CD14-positive monocyte (primary cell): ENCODE measurements around the gene HABP4. TPM values are rescaled to one million over a fixed set of nuclear protein-coding genes. Genes with fewer than 3 reads are reported as not detected.

Source experiments
- DNase-seq, 3 donors: peaks; one replicate each; pipeline ENCODE4 v3.0.0-alpha.2; 2011 to 2022
- H2AFZ ChIP-seq: 2 replicates; pipeline ENCODE4 v1.6.0; 2012; ENCODE audit warnings: mild to moderate bottlenecking, low read depth, low read length, inconsistent platforms; ENCODE audit not compliant: insufficient read depth, poor library complexity, severe bottlenecking
- H3K27ac ChIP-seq, 2 donors: 1 replicate in 1 of 2; 2 replicates in 1 of 2; pipeline ENCODE4 v1.5.1; 2012 to 2013; ENCODE audit warnings: low read length in 2 of 2, control low read depth in 1 of 2, inconsistent platforms in 1 of 2, low read depth in 1 of 2, mild to moderate bottlenecking in 1 of 2
- H3K27me3 ChIP-seq, 2 donors: one replicate each; pipeline versions ENCODE4 v1.6.0 to v1.6.1; 2011 to 2013; ENCODE audit warnings: low read length in 2 of 2; ENCODE audit not compliant: control insufficient read depth in 2 of 2, insufficient read depth in 2 of 2
- H3K36me3 ChIP-seq, 2 donors: replicated peaks in 1 of 2; 1 replicate in 1 of 2; 2 replicates in 1 of 2; pipeline versions ENCODE4 v1.5.1 to v1.6.1; 2012 to 2013; ENCODE audit warnings: low read length in 2 of 2, control low read depth in 1 of 2, inconsistent platforms in 1 of 2, mild to moderate bottlenecking in 1 of 2; ENCODE audit not compliant: insufficient read depth in 2 of 2, control insufficient read depth in 1 of 2
- H3K4me1 ChIP-seq, 2 donors: 1 replicate in 1 of 2; 2 replicates in 1 of 2; pipeline versions ENCODE4 v1.5.1 to v1.6.1; 2012 to 2013; ENCODE audit warnings: low read length in 2 of 2, control low read depth in 1 of 2, inconsistent platforms in 1 of 2, mild to moderate bottlenecking in 1 of 2, moderate library complexity in 1 of 2; ENCODE audit not compliant: insufficient read depth in 2 of 2, control insufficient read depth in 1 of 2
- H3K4me2 ChIP-seq: replicated peaks from 2 replicates; pipeline ENCODE3; 2012; ENCODE audit warnings: low read length, moderate library complexity, mild to moderate bottlenecking; ENCODE audit not compliant: poor library complexity, severe bottlenecking; ENCODE audit errors: extremely low read depth
- H3K4me3 ChIP-seq, 3 experiments: fragments of 200-600 bp in 1 of 3; sonication (generic) in 1 of 3; replicated peaks in 1 of 3; 1 replicate in 2 of 3; 2 replicates in 1 of 3; pipeline ENCODE4 v1.5.1; 2011 to 2013; ENCODE audit warnings: low read length in 3 of 3, mild to moderate bottlenecking in 3 of 3, control low read depth in 2 of 3, low read depth in 2 of 3, inconsistent platforms in 1 of 3, moderate library complexity in 1 of 3
- H3K79me2 ChIP-seq: 2 replicates; pipeline ENCODE4 v1.6.0; 2012; ENCODE audit warnings: mild to moderate bottlenecking, control low read depth, inconsistent platforms, low read length, moderate library complexity; ENCODE audit not compliant: insufficient read depth
- H3K9ac ChIP-seq: 2 replicates; pipeline ENCODE4 v1.6.0; 2017; ENCODE audit warnings: low read length, mild to moderate bottlenecking; ENCODE audit not compliant: insufficient read depth, poor library complexity, severe bottlenecking
- H3K9me3 ChIP-seq, 2 donors: replicated peaks in 1 of 2; 1 replicate in 1 of 2; 2 replicates in 1 of 2; pipeline versions ENCODE4 v1.5.1 to v1.6.1; 2012 to 2013; ENCODE audit warnings: low read length in 2 of 2, control low read depth in 1 of 2; ENCODE audit not compliant: control insufficient read depth in 1 of 2, insufficient read depth in 1 of 2
- H4K20me1 ChIP-seq: 2 replicates; pipeline ENCODE4 v1.6.0; 2012; ENCODE audit warnings: mild to moderate bottlenecking, low read length, control low read depth, moderate library complexity; ENCODE audit not compliant: insufficient read depth
- H3K27ac Mint-ChIP-seq, 7 donors: one replicate each; pipeline ENCODE4 v1.8.0; 2020; ENCODE audit warnings: mild to moderate bottlenecking in 7 of 7, mixed read lengths in 7 of 7, moderate library complexity in 6 of 7, inconsistent platforms in 2 of 7
- H3K27me3 Mint-ChIP-seq, 3 donors: one replicate each; pipeline ENCODE4 v1.8.0; 2021 to 2022; ENCODE audit warnings: low read depth in 3 of 3, mild to moderate bottlenecking in 3 of 3, mixed read lengths in 3 of 3, moderate library complexity in 3 of 3, inconsistent platforms in 1 of 3
- H3K36me3 Mint-ChIP-seq, 2 donors: one replicate each; pipeline ENCODE4 v1.8.0; 2020; ENCODE audit warnings: mixed read lengths in 2 of 2, inconsistent platforms in 1 of 2, mild to moderate bottlenecking in 1 of 2
- H3K4me1 Mint-ChIP-seq: one replicate; pipeline ENCODE4 v1.8.0; 2020; ENCODE audit warnings: mild to moderate bottlenecking, mixed read lengths
- H3K4me3 Mint-ChIP-seq, 2 donors: one replicate each; pipeline ENCODE4 v1.8.0; 2020; ENCODE audit warnings: mild to moderate bottlenecking in 2 of 2, mixed read lengths in 2 of 2, moderate library complexity in 1 of 2
- H3K9me3 Mint-ChIP-seq, 7 donors: one replicate each; pipeline ENCODE4 v1.8.0; 2020 to 2022; ENCODE audit warnings: mixed read lengths in 7 of 7, mild to moderate bottlenecking in 6 of 7, moderate library complexity in 6 of 7, inconsistent platforms in 2 of 7
- WGBS: methylation state at CpG from one replicate; pipeline ENCODE4 v1.1.5; 2013; ENCODE audit warnings: missing lambda C conversion rate; ENCODE audit not compliant: insufficient coverage; 5-methylcytosine and 5-hydroxymethylcytosine counted together
- intact Hi-C, 2 donors: fragments of 100-400 bp; cut with micrococcal nuclease; formaldehyde crosslinking; loops; one replicate each; pipeline versions ENCODE4 v1.15.0 to v1.15.1; 2023
- polyA plus RNA-seq, 3 donors: library from polyadenylated mRNA; depleted of rRNA in 1 of 3; unstranded in 2 of 3; stranded (reverse) in 1 of 3; fragments of 300-500 nt in 2 of 3; fragments of >200 nt in 1 of 3; fragmentation: Illumina TruSeq in 2 of 3; gene quantifications; 1 replicate in 2 of 3; 2 replicates in 1 of 3; pipeline ENCODE4 v1.2.3, GENCODE V29; 2012 to 2021
- TF ChIP-seq, protein P1 (sequence below): fragments of 200-600 bp; IDR thresholded peaks from one replicate; pipeline ENCODE4 v1.8.0; 2022; ENCODE audit warnings: antibody characterized with exemption, mild to moderate bottlenecking

Gene HABP4
- polyA plus RNA-seq, 3 donors, result 0.54 to 0.97 (median 0.68) TPM

DNA sequence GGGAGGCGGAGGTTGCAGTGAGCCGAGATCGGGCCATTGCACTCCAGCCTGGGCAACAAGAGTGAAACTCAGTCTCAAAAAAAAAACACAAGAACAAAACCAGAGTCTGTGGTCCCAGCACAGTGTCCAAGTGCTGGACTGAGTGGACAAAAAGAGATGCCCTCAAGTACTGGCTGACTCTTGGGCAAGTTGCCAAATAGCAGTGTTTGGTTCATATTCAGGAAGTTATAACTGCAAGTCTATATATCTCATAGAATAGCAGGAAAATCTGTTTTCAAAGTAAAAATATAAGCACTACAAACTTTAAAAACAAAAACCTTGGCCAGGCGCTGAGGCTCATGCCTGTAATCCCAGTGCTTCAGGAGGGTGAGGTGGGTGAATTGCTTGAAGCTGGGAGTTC, 7.3 kb downstream of the HABP4 start:
- H3K9me3 Mint-ChIP-seq, result no peaks in the 10 kb centered on the region
- H3K27me3 ChIP-seq, result peaks cover 0 to 6% of the 10 kb centered on the region in 2 donors
- no peaks in the 10 kb centered on the region for H3K79me2 ChIP-seq
- no peaks in the 10 kb centered on the region for H3K4me1 ChIP-seq
- intact Hi-C loops, result no loop called here
- H3K27me3 Mint-ChIP-seq, result peaks cover 4 to 26% (median 22%) of the 10 kb centered on the region in 3 donors
- WGBS, result 100% methylated on average over 3 of the region's 4 CpGs
- no peaks in the 10 kb centered on the region for H3K9me3 ChIP-seq
- H3K4me1 Mint-ChIP-seq, result no peaks in the 10 kb centered on the region
- TF ChIP-seq, protein P1, sequence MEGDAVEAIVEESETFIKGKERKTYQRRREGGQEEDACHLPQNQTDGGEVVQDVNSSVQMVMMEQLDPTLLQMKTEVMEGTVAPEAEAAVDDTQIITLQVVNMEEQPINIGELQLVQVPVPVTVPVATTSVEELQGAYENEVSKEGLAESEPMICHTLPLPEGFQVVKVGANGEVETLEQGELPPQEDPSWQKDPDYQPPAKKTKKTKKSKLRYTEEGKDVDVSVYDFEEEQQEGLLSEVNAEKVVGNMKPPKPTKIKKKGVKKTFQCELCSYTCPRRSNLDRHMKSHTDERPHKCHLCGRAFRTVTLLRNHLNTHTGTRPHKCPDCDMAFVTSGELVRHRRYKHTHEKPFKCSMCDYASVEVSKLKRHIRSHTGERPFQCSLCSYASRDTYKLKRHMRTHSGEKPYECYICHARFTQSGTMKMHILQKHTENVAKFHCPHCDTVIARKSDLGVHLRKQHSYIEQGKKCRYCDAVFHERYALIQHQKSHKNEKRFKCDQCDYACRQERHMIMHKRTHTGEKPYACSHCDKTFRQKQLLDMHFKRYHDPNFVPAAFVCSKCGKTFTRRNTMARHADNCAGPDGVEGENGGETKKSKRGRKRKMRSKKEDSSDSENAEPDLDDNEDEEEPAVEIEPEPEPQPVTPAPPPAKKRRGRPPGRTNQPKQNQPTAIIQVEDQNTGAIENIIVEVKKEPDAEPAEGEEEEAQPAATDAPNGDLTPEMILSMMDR, result no peak
- H3K27ac ChIP-seq, result no peak overlapping the region
- no peak overlapping the region for H2AFZ ChIP-seq
- no peak overlapping the region for H3K4me3 ChIP-seq
- H3K36me3 Mint-ChIP-seq, result peaks cover 0 to 1% of the 10 kb centered on the region in 2 donors
- no peaks in the 10 kb centered on the region for H4K20me1 ChIP-seq
- no peak for DNase-seq
- no peaks in the 10 kb centered on the region for H3K36me3 ChIP-seq
- H3K27ac Mint-ChIP-seq, result no peak overlapping the region
- no peak overlapping the region for H3K4me3 Mint-ChIP-seq
- no peak overlapping the region for H3K9ac ChIP-seq
- no peak overlapping the region for H3K4me2 ChIP-seq

DNA sequence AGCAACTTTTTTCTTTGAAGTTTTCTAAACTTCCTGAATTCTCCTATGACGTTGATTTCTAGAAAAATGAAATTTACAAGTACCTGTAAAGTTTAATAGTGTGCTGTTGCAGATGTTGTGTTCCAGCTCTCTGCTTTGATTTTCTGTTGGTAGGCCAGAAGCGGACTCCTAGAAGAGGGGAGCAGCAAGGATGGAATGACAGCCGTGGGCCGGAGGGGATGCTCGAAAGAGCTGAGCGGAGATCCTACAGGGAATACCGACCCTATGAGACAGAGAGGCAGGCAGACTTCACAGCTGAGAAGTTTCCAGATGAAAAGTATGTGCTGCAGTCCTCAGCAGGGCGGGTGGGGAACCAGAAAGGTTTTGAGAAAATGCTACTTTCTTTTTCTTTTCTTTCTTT, 8.3 kb downstream of the HABP4 start:
- 92% methylated on average over 4 of the region's 8 CpGs for WGBS

More for the DNA sequence above, 8.3 kb downstream of the HABP4 start:
- no peaks in the 10 kb centered on the region for H3K27me3 ChIP-seq
- H2AFZ ChIP-seq, result no peak overlapping the region
- H3K4me2 ChIP-seq, result no peak overlapping the region
- Mint-ChIP-seq H3K4me3 (no peak overlapping the region), H3K27me3 (peaks cover 0 to 16% (median 15%) of the 10 kb centered on the region in 3 donors), H3K27ac (no peak overlapping the region), H3K4me1 (no peaks in the 10 kb centered on the region), H3K9me3 (no peaks in the 10 kb centered on the region), H3K36me3 (no peaks in the 10 kb centered on the region)
- H3K27ac ChIP-seq, result no peak overlapping the region
- H3K79me2 ChIP-seq, result no peaks in the 10 kb centered on the region
- no peak overlapping the region for H3K9ac ChIP-seq
- no peaks in the 10 kb centered on the region for H3K36me3 ChIP-seq
- no peaks in the 10 kb centered on the region for H3K9me3 ChIP-seq
- no peak overlapping the region for H3K4me3 ChIP-seq
- intact Hi-C loops, result no loop called here
- H3K4me1 ChIP-seq, result no peaks in the 10 kb centered on the region
- no peak for DNase-seq
- TF ChIP-seq, protein P1, result no peak
- H4K20me1 ChIP-seq, result no peaks in the 10 kb centered on the region
